Immature natural killer cell (primary cell): ENCODE measurements around the gene POU3F3. TPM values are rescaled to one million over a fixed set of nuclear protein-coding genes. Genes with fewer than 3 reads are reported as not detected.

Experiments
- DNase-seq, 3 donors: peaks; one replicate each; pipeline ENCODE4 v3.0.0; 2022; ENCODE audit warnings: mixed read lengths in 1 of 3
- H3K27ac Mint-ChIP-seq, 6 donors: one replicate each; pipeline ENCODE4 v1.8.0; 2020; ENCODE audit warnings: mixed read lengths in 6 of 6, mild to moderate bottlenecking in 5 of 6, inconsistent platforms in 4 of 6, moderate library complexity in 3 of 6
- H3K27me3 Mint-ChIP-seq, 3 donors: one replicate each; pipeline ENCODE4 v1.8.0; 2020 to 2021; ENCODE audit warnings: low read depth in 3 of 3, mild to moderate bottlenecking in 3 of 3, mixed read lengths in 3 of 3, moderate library complexity in 3 of 3, inconsistent platforms in 1 of 3
- H3K36me3 Mint-ChIP-seq, 3 donors: one replicate each; pipeline ENCODE4 v1.8.0; 2020; ENCODE audit warnings: mixed read lengths in 3 of 3, inconsistent platforms in 2 of 3, mild to moderate bottlenecking in 2 of 3
- H3K4me1 Mint-ChIP-seq, 2 donors: one replicate each; pipeline ENCODE4 v1.8.0; 2020; ENCODE audit warnings: inconsistent platforms in 2 of 2, mild to moderate bottlenecking in 2 of 2, mixed read lengths in 2 of 2, moderate library complexity in 1 of 2
- H3K4me3 Mint-ChIP-seq, 5 donors: one replicate each; pipeline ENCODE4 v1.8.0; 2020; ENCODE audit warnings: mild to moderate bottlenecking in 5 of 5, mixed read lengths in 5 of 5, inconsistent platforms in 3 of 5, moderate library complexity in 3 of 5
- H3K9me3 Mint-ChIP-seq, 6 donors: one replicate each; pipeline ENCODE4 v1.8.0; 2020; ENCODE audit warnings: mild to moderate bottlenecking in 6 of 6, mixed read lengths in 6 of 6, inconsistent platforms in 4 of 6, moderate library complexity in 3 of 6
- polyA plus RNA-seq, 3 donors: library from polyadenylated mRNA; unstranded; fragments of 300-500 nt; fragmentation: Illumina TruSeq; gene quantifications; one replicate each; pipeline ENCODE4 v1.2.3, GENCODE V29; 2021

Gene POU3F3
- not detected for polyA plus RNA-seq

GRCh38 chr2:104853534-104854497 lies at the start of gene POU3F3:
Gene POU3F3 (plus strand): TSS chr2:104854115. CDS start chr2:104855511, 1,396 bp downstream.
- Mint-ChIP-seq H3K4me1 (peaks cover 44 to 57% of the 10 kb centered on the region in 2 donors), H3K9me3 (peaks cover 0 to 22% (median 6%) of the 10 kb centered on the region in 6 donors)

GRCh38 chr2:104804148-104804890 lies 49.6 kb upstream of the POU3F3 start:
- peaks cover 0 to 5% (median under 1%) of the 10 kb centered on the region in 6 donors for H3K9me3 Mint-ChIP-seq
- H3K27me3 Mint-ChIP-seq = peaks cover 0 to 14% (median 3%) of the 10 kb centered on the region in 3 donors
- no peaks in the 10 kb centered on the region for H3K4me1 Mint-ChIP-seq
- no peaks in the 10 kb centered on the region for H3K36me3 Mint-ChIP-seq
- no peak overlapping the region for H3K27ac Mint-ChIP-seq
- no peak overlapping the region for H3K4me3 Mint-ChIP-seq
- no peak for DNase-seq

More at GRCh38 chr2:104853534-104854497, at the start of gene POU3F3:
- Mint-ChIP-seq H3K4me3 (peak within 1 kb of the TSS; percentile 89 to 95 (median 93)), H3K27me3 (peaks cover 46 to 73% (median 63%) of the 10 kb centered on the region in 3 donors), H3K27ac (peak within 1 kb of the TSS in 5 of 6 donors; percentile 71 to 81 (median 72)), H3K36me3 (no peaks in the 10 kb centered on the region)
- DNase-seq = peak; percentile 59 to 63 (median 61)

DNA sequence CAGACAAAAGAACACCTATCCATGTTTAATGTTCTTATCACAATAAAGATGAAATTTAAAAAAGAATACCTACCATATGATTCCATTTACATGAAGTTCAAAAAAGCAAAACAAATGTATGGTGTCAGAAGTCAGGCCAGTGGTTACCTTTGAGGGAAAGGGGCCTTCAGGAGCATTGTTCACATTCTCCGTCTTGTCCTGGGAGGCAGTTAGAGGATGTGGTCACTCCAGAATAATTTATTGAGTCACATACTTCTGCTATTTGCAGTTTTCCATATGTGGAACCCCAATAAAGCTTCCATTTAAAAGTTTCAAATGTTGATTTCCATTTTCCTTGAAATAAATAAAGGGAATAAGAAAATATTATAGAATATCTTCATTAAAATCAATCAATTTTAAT lies 41.6 kb upstream of the POU3F3 start:
- no peaks in the 10 kb centered on the region for H3K36me3 Mint-ChIP-seq
- H3K4me1 Mint-ChIP-seq = no peaks in the 10 kb centered on the region
- peaks cover 0 to 11% (median under 1%) of the 10 kb centered on the region in 6 donors for H3K9me3 Mint-ChIP-seq
- no peak overlapping the region for H3K4me3 Mint-ChIP-seq
- H3K27ac Mint-ChIP-seq = no peak overlapping the region
- no peak for DNase-seq
- peaks cover 0 to 6% (median 1%) of the 10 kb centered on the region in 3 donors for H3K27me3 Mint-ChIP-seq

- Mint-ChIP-seq H3K27ac (no peak overlapping the region), H3K9me3 (peaks cover 0 to 14% (median 0%) of the 10 kb centered on the region in 6 donors), H3K27me3 (peaks cover 0 to 4% (median 4%) of the 10 kb centered on the region in 3 donors), H3K4me3 (no peak overlapping the region), H3K4me1 (no peaks in the 10 kb centered on the region), H3K36me3 (no peaks in the 10 kb centered on the region)
- DNase-seq = no peak
Measured at GRCh38 chr2:104816143-104816542, 37.8 kb upstream of the POU3F3 start.

- H3K27ac Mint-ChIP-seq = no peak overlapping the region
- no peak overlapping the region for H3K4me3 Mint-ChIP-seq
- H3K36me3 Mint-ChIP-seq = no peaks in the 10 kb centered on the region
- H3K27me3 Mint-ChIP-seq = peaks cover 0 to 6% (median 4%) of the 10 kb centered on the region in 3 donors
- DNase-seq = no peak
- H3K9me3 Mint-ChIP-seq = peaks cover 0 to 10% (median 0%) of the 10 kb centered on the region in 6 donors
- H3K4me1 Mint-ChIP-seq = no peaks in the 10 kb centered on the region
Measured at GRCh38 chr2:104818264-104818663, 35.7 kb upstream of the POU3F3 start.

DNA sequence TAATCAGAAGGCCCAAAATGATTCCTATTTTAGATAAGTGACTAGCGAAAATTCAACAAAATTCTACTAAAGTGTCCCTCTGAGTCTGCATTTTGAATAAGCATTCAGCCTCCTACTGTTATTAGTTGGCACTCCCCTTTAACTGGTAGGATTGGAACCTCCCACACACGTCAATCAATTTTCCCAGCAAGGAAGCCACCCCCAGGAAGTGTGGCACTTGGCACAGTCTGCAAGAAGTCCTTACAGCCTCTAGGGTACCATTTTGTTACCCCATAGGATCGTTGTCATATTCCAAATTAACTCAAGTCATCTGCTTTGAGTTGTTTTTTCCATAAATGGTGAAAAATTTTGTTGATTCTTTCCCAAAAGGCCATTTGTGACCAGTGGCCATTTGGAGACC lies 33.8 kb upstream of the POU3F3 start:
- H3K9me3 Mint-ChIP-seq = peaks cover 0 to 15% (median 6%) of the 10 kb centered on the region in 6 donors
- H3K4me1 Mint-ChIP-seq = no peaks in the 10 kb centered on the region
- no peak overlapping the region for H3K27ac Mint-ChIP-seq
- peaks cover 2 to 13% (median 8%) of the 10 kb centered on the region in 3 donors for H3K27me3 Mint-ChIP-seq
- H3K36me3 Mint-ChIP-seq = no peaks in the 10 kb centered on the region
- no peak overlapping the region for H3K4me3 Mint-ChIP-seq
- DNase-seq = no peak

- Mint-ChIP-seq H3K36me3 (no peaks in the 10 kb centered on the region), H3K4me3 (no peak overlapping the region), H3K27me3 (peaks cover 4 to 14% (median 8%) of the 10 kb centered on the region in 3 donors), H3K4me1 (no peaks in the 10 kb centered on the region), H3K27ac (no peak overlapping the region), H3K9me3 (peaks cover 0 to 15% (median 6%) of the 10 kb centered on the region in 6 donors)
- DNase-seq = no peak
Measured at GRCh38 chr2:104825124-104825865, 28.6 kb upstream of the POU3F3 start.

DNA sequence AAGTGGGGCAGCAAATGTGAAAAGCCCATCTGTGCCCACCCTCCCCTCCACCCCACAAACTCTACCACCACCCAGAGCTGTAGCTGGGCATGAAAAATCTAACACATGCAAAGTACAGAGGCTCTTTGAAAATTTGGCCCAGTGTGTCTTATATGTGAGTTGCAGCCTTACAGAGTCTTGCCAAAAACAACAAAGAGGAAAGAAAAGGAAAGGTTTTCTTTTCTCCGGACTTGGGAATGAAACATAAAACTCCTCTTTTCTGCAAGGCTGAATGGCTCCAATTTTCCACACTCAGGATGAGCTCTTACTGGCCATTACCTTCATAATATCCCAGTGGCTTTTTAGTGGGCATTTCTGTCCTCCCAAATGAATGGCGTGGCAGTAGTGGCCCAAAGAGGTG lies 27.9 kb upstream of the POU3F3 start:
- Mint-ChIP-seq H3K4me1 (no peaks in the 10 kb centered on the region), H3K27me3 (peaks cover 4 to 14% (median 8%) of the 10 kb centered on the region in 3 donors), H3K27ac (no peak overlapping the region), H3K36me3 (no peaks in the 10 kb centered on the region), H3K9me3 (peaks cover 0 to 15% (median 6%) of the 10 kb centered on the region in 6 donors), H3K4me3 (no peak overlapping the region)
- DNase-seq = no peak

DNA sequence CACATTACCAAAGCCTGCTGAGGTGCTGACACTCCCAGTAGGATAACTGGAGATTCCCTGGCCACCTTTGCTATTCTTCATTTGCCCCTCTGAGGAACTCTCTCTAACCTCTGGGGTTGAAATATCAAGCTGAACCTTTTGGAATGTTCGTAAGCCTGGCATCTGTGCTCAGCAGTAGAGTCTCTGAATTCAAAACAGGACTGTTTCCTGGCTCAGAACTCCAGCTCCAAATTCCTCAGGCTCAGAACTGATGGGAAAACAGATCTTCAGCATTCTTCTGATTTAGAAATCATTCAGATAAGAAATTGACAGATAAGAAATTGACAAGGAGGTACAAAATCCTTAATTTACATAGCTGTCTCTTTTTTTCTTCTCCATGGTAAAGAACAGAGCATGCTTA lies 22.2 kb upstream of the POU3F3 start:
- Mint-ChIP-seq H3K27ac (no peak overlapping the region), H3K36me3 (no peaks in the 10 kb centered on the region), H3K9me3 (peaks cover 0 to 7% (median 0%) of the 10 kb centered on the region in 6 donors), H3K4me3 (no peak overlapping the region), H3K4me1 (no peaks in the 10 kb centered on the region), H3K27me3 (peaks cover 5 to 7% (median 5%) of the 10 kb centered on the region in 3 donors)
- DNase-seq = no peak

DNA sequence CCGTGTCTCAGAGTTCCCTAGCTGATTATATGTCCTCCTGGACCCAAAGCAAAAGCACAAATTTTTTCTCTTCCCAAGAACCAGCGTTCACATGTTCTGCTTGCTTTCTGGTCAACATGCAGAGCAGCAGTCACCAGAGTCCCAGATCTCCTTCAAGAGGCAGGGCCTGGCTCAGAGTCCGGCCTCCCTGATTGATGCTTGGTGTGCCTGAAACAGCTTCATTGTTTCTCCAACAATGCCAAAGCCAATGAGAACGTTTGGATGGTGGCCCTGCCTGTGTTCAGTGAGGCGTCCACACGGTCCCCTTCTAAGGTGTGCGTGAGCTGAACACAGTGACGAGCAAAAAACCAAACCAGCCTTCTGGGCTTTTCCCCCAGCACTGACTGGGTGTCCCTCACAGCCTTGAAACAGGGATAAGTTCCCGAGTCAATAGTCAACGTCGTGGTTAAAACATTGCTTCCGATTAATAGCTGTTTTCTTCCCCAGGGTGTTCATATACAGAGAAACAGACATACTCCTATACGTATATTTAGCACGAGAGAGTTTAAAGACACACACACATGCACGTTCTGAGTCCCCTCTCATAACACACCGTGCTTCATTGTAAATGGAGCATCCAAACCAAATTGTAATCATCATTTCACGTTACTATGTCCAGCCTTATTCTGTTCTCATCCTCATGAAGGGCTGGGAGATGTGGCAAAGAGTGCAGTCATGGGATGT lies 19.3 kb upstream of the POU3F3 start:
- no peak overlapping the region for H3K27ac Mint-ChIP-seq
- peaks cover 0 to 4% (median 0%) of the 10 kb centered on the region in 6 donors for H3K9me3 Mint-ChIP-seq
- peaks cover 4 to 6% (median 5%) of the 10 kb centered on the region in 3 donors for H3K27me3 Mint-ChIP-seq
- no peak for DNase-seq
- no peak overlapping the region for H3K4me3 Mint-ChIP-seq
- H3K4me1 Mint-ChIP-seq = no peaks in the 10 kb centered on the region
- no peaks in the 10 kb centered on the region for H3K36me3 Mint-ChIP-seq

- no peak for DNase-seq
- no peaks in the 10 kb centered on the region for H3K36me3 Mint-ChIP-seq
- no peak overlapping the region for H3K4me3 Mint-ChIP-seq
- H3K27ac Mint-ChIP-seq = no peak overlapping the region
- peaks cover 4 to 6% (median 6%) of the 10 kb centered on the region in 3 donors for H3K27me3 Mint-ChIP-seq
- H3K4me1 Mint-ChIP-seq = no peaks in the 10 kb centered on the region
- peaks cover 0 to 4% (median 0%) of the 10 kb centered on the region in 6 donors for H3K9me3 Mint-ChIP-seq
Measured at GRCh38 chr2:104836265-104836664, 17.6 kb upstream of the POU3F3 start.

DNA sequence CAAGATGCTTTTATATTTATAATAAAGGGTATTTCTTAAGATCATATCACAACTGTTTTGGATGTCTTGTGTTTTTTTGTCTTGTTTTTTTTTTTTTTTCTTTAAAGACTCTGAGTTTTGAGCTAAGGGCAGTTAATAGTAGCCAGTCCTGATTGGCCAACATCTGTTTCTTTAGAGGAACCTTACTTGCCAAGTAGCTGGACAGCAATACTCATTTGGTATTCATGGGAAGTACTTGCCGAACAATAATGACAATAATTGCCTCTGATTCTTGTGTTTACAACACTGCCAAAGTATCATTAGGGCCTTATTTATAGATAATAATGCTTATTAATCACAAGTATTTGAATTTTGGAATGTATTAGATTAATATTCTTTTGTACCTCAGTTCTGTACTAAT lies 17.1 kb upstream of the POU3F3 start:
- Mint-ChIP-seq H3K36me3 (no peaks in the 10 kb centered on the region), H3K27me3 (peaks cover 6 to 12% (median 11%) of the 10 kb centered on the region in 3 donors), H3K9me3 (peaks cover 0 to 4% (median 0%) of the 10 kb centered on the region in 6 donors), H3K27ac (no peak overlapping the region), H3K4me3 (no peak overlapping the region), H3K4me1 (peaks cover 0 to 3% of the 10 kb centered on the region in 2 donors)
- DNase-seq = no peak

DNA sequence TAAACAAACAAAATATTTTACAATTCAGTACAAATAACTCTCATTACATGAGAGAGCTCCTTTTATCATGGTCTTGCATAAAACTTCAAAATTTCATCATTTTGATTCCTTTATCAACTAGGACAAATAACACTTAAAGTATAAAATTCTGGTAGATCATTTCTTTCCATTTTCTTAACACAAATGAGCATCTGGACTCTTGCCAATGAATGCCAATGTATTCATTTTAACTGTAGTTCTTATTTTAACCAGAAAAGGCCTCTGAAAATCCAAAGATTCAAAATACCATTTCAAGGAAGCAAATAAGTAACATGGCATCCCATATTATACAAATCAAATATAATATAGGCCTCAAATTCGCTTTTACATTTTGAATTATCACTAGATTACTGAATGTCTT lies 13.8 kb upstream of the POU3F3 start:
- H3K36me3 Mint-ChIP-seq = no peaks in the 10 kb centered on the region
- H3K9me3 Mint-ChIP-seq = peaks cover 0 to 2% (median 0%) of the 10 kb centered on the region in 6 donors
- no peak overlapping the region for H3K27ac Mint-ChIP-seq
- peaks cover 15 to 25% (median 24%) of the 10 kb centered on the region in 3 donors for H3K27me3 Mint-ChIP-seq
- H3K4me3 Mint-ChIP-seq = no peak overlapping the region
- no peak for DNase-seq
- peaks cover 6 to 11% of the 10 kb centered on the region in 2 donors for H3K4me1 Mint-ChIP-seq
